H7 (cell line): ENCODE results near the gene STMN1. TPM values are rescaled to one million over a fixed set of nuclear protein-coding genes. Genes with fewer than 3 reads are reported as not detected.
A peak's percentile ranks its signal among the peaks of the same experiment; 100 is the strongest.

ENCODE experiments used
- DNase-seq: peaks from one replicate; pipeline ENCODE4 v3.0.0; 2012
- H3K27me3 ChIP-seq: 2 replicates; pipeline ENCODE4 v1.6.0; 2011; ENCODE audit warnings: mild to moderate bottlenecking, low read length; ENCODE audit not compliant: control insufficient read depth, insufficient read depth
- H3K36me3 ChIP-seq: replicated peaks from 2 replicates; pipeline ENCODE4 v1.5.1; 2011; ENCODE audit warnings: low read length; ENCODE audit not compliant: control insufficient read depth, insufficient read depth
- H3K4me3 ChIP-seq: 2 replicates; pipeline ENCODE4 v1.5.1; 2011; ENCODE audit warnings: low read depth, mild to moderate bottlenecking, control low read depth, low read length, moderate library complexity; ENCODE audit not compliant: insufficient read depth
- total RNA-seq: library from RNA; depleted of rRNA; stranded (reverse); fragments of >200 nt; shearing (Covaris generic); gene quantifications from 2 replicates; pipeline ENCODE4 v1.2.3, GENCODE V29; 2014

The STMN1 gene
- total RNA-seq, 1 experiment from 2014 or later = 484 TPM

DNA sequence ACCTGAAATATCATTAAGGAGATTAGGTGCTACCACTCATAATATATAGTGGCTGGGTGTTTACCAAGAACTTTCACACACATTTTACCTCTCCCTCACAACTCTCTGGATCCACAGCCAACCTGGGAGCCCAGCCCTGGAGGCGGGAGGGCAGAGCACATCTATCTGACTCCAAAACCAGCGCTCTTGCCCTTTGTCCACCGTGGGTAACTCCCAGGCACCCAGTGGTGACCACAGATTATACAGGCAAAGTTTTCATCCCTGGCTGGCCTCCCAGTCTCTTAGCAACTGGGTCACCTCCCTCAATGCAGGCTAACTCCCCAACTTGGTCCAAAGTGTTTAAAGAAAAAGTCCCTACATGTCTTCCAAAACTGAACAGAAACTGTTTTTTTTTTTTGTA, 33.1 kb downstream of the STMN1 start:
- no peaks in the 10 kb centered on the region for H3K36me3 ChIP-seq
- peak; percentile 5 for DNase-seq
- no peak overlapping the region for H3K4me3 ChIP-seq
- H3K27me3 ChIP-seq = peaks cover 2% of the 10 kb centered on the region

DNA sequence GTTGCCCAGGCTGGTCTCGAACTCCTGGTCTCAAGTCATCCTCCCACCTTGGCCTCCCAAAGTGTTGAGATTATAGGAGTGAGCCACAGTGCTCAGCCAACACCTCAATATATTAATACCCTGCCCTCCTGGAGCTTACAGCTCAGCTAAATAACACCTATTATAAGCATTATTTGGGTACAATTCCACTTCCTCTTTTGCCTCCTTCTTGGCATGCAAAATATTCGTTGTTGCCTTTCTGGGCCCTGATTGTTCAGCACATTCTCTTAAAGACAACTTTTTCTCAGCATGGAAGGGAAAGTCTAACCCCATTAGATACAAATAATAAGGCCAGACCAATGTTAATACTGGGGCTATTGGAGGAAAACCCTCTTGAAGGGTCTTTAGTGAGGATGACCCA, 33.5 kb downstream of the STMN1 start:
- Histone ChIP-seq H3K36me3 (no peaks in the 10 kb centered on the region), H3K4me3 (no peak overlapping the region), H3K27me3 (peaks cover 2% of the 10 kb centered on the region)
- no peak for DNase-seq

DNA sequence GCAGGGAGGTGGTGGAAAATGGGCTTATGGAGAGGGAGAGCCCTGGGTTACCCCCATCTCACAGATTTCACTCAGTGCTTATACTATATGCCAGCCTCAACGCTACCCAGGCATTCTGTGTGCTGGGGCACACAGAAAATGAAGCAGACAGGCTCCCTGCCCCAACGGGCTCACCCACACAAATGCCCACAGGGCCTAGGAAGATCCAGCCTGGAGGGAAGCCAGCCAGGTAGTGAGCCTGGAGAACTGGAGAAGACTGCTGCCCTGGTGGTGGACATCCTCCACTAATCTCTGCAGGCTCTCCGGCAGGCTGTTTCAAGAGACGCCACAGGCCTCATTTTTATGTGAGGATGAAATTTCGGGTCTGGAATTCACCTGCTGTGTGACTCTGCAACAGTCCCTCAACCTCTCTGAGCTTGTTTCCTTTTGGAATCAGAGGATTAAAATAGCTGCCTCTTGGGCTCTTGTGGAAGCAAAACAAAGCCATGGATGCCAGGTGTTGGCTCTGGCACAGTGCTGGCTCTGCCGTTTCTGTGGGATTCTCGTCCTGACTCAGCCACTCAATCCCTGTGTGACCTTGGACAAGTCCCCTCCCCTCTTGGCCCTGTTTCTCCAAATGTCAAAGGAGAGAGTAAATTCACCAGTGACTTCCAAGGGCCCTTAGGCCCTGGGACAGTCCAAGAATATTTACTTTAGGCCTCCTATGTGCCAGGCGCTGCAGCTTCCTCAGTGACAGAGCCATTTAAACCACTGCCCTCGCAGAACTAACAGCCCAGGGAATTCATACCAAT, 34.3 kb downstream of the STMN1 start:
- H3K27me3 ChIP-seq = peaks cover 2% of the 10 kb centered on the region
- H3K36me3 ChIP-seq = no peaks in the 10 kb centered on the region
- H3K4me3 ChIP-seq = no peak overlapping the region
- no peak for DNase-seq

DNA sequence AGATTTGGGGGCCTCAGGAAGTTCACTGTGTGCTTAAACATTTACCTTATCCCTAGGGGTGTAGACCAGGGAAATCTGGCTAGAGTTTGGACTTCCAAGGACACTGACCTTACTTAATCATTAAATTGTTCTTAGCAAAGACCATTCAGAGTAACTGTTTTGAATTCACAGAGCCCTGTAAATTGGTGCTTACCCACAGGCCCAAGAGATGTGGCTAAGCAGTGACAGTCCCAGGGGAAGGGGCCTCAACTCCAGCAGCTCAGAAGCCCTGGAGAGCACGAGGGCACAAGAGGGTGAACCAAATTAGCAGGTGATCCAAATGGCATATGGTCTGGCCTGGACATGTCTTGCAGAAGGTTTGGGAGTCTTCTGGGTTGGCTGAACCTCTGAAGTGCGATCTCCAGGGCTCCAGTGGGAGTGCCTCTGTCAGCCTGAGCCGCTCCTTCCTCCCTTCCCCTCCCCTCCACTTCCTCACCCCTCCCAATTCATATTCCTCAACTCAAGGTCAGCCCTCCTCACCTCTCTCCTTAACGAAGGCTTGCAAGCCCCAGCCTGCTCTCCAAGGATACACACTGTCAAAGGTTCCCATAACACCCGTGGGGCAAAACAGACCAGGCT, 35.0 kb downstream of the STMN1 start:
- Histone ChIP-seq H3K36me3 (no peaks in the 10 kb centered on the region), H3K27me3 (peaks cover 2% of the 10 kb centered on the region), H3K4me3 (no peak overlapping the region)
- DNase-seq = peak; percentile 28

DNA sequence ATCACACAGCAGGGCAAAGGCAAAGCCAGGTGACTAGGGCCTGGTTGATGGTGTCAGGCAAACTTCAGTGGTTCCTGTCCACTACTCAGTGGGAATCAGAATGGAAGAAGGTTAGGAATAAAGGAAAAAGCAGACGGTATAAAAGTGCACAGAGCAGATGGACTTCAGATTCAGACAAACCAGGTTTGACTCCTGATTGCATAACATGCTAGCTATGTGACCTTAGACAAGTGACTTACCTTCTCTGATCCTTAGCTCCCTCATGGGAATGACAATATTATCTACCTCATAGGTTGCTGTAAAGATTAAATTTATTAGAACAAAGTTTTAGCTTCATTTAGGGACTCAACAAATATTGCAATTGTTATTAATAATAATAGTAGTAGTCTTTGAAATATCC, 35.6 kb downstream of the STMN1 start:
- H3K36me3 ChIP-seq = no peaks in the 10 kb centered on the region
- DNase-seq = no peak
- H3K4me3 ChIP-seq = no peak overlapping the region
- H3K27me3 ChIP-seq = peaks cover 2% of the 10 kb centered on the region

DNA sequence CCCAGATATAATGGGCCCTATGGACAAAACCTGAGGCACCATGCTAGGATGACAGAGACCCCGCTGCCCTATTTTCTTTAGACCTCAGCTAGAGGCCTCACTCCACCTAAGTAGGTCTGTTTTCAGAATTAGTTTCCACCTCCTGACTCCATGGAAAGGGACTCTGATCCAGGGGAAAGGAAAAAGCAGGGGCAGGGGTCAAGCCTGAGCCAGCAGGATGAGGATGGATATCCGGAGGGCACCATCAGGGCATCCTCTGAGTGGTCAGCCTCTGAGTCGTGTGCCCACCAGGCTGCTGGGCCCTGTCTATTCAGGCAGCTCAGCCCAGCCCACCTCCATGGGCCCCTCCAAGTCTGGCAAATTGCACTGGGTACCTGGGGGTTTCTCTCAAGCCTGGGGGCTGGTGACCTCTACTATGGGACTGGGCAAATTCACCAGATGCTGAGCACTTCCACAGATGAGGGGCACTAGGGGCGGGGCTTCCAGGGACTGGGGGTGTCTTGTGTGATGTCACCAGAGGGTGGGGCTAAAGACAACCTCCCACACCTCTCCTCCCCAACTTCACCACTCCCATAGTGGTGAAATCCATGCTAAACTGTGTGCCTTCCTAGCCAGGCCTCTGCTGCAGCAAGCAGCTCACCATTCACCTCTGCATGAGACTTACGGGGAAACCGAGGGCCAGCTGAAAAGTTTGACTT, 36.2 kb downstream of the STMN1 start:
- DNase-seq = peak; percentile 61
- Histone ChIP-seq H3K4me3 (no peak overlapping the region), H3K36me3 (no peaks in the 10 kb centered on the region), H3K27me3 (peaks cover 2% of the 10 kb centered on the region)

DNA sequence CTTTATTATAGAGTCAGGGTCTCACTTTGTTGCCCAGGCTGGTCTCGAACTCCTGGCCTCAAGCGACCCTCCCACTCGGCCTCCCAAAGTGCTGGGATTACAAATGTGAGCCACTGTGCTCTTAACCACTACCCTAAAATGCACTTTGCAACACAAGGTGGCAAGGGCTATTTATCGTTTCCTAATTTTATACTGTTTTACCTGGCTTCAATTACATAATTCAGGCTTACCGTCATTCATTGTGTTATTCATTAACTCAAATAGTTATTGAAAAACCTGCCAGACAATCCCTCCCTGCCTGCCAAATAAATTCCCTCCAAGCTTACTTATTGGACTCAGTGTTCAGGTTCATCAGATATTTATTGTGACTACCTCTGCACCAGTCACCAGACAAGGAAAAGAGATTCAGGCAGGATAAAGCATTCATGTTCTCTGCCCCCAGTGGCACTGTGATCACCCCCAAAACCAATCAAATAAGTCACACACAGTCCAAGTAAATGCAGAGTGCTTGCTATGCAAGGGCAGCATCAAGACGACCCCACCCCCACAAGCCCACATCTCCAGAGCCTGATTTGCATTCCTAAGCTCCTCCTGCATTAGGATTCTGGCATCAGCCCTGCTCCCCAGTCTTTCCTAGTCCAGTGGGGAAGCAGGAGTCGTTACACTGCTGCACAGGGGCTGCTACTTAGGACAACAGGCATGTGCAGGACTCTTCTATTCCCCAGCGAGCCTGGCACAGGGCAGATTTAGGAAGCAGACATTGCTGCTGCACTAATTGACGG, 38.8 kb downstream of the STMN1 start:
- Histone ChIP-seq H3K4me3 (no peak overlapping the region), H3K27me3 (no peaks in the 10 kb centered on the region), H3K36me3 (no peaks in the 10 kb centered on the region; the same call in 1 of the 2 replicates)
- peak; percentile 79 for DNase-seq

DNA sequence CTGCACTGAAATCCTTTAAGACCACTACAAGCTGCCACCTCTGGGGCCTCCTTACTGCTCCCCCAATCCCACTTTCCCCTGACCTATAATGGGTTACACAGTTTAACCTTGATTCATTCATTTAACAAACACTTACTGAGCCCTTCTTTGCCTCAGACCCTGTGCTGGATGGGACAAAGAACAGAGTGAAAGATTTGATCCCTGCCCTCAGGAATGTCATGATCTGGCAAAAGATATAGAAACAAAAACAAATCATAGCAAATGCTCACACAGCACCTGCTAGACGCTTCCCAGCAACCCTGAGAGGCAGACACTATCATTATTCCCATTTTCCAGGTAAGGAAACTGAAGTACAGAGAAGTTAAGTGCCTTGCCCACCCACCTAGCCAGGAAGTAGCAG, 39.9 kb downstream of the STMN1 start:
- H3K4me3 ChIP-seq = no peak overlapping the region
- H3K36me3 ChIP-seq = no peaks in the 10 kb centered on the region; the same call in 1 of the 2 replicates
- H3K27me3 ChIP-seq = no peaks in the 10 kb centered on the region
- no peak for DNase-seq

DNA sequence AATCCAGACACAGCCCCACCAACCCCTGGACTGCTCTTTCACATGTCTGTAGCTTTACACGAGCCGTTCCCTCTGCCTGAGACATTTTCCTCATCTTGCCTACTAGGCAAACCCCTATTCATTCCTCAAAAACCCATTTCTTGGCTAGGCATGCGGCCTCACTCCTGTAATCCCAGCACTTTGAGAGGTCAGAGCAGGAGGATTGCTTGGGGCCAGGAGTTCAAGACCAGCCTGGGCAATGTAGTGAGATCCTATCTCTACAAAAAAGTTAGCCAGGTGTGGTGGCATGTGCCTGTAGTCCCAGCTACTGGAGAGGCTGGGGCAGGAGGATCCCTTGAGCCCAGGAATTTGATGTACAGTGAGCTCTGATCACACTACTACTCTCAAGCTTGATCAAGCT, 41.8 kb downstream of the STMN1 start:
- no peak for DNase-seq
- Histone ChIP-seq H3K27me3 (no peaks in the 10 kb centered on the region), H3K4me3 (no peak overlapping the region)

DNA sequence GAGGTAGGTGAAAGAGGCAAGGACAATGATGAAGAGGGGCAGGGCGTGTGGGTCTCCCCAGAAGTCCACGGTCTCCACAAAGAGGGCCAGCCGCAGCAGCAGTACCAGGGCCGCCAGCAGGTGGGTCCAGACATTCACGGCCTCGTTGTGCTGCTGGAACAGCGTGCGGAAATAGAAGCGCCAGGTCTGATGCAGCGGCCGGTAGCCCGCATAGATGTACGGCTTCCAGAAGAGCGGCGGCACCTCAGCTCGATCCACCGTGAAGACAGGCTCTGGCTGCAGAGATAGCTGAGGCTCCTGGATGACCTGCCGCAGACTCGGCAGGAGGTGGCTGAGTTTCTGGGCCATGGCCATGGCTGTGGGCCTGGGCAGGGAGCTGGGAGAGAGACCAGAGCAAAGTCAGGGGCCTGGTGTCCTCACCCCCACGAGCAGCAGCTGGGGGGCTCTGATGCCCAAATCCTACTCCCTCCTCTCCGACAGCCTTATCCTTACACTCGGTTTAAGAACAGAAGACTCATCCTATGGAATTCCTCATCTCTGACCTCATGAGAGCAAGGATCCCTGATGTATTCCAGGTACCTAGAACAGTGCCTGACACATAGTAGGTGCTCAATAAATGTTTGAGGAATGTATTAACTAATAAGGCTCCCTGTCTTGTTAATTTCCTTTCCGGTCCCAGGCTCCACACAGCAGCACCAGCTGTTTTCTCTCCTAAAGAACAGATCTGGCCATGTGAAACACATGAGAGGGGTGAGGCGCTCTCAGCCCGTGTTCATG, 42.5 kb downstream of the STMN1 start:
- Histone ChIP-seq H3K4me3 (no peak overlapping the region), H3K36me3 (no peaks in the 10 kb centered on the region; the same call in 1 of the 2 replicates), H3K27me3 (no peaks in the 10 kb centered on the region)
- peak; percentile 53 for DNase-seq

More for the DNA sequence above, 41.8 kb downstream of the STMN1 start:
- no peaks in the 10 kb centered on the region; the same call in 1 of the 2 replicates for H3K36me3 ChIP-seq

DNA sequence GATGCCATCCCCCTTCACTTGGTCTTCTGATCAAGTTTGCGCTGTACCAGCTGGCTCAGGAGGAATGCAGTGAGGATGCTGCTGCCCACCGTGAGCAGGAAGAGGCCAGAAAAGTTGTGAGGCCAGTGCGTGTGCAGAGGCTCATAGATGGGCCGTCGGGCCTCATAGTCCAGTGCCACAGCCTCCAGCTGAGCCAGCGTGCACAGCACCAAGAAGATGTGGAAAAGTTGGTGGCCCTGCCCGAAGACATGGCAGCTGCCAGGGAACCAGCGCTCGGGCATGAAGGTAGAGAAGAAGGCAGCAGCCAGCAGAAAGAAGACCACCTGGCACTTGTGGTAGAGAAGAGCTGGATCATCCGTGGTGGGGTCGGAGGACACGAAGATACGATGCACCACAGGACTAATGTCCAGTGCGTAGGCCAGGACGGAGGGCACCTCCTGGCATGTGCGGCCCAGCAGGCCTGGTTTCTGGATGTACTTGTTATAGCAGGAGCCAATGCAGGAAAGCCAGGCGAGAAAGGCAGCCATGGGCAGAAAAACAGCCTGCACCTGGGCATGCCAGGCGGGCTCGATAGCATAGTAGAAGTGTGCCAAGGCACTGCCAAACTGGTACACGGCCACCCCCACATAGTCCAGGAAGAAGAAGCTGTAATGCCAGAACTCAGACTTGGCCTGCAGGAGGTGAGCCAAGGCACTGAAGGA, 43.3 kb downstream of the STMN1 start:
- Histone ChIP-seq H3K27me3 (no peaks in the 10 kb centered on the region), H3K4me3 (no peak overlapping the region), H3K36me3 (no peaks in the 10 kb centered on the region; the same call in 1 of the 2 replicates)
- DNase-seq = no peak

DNA sequence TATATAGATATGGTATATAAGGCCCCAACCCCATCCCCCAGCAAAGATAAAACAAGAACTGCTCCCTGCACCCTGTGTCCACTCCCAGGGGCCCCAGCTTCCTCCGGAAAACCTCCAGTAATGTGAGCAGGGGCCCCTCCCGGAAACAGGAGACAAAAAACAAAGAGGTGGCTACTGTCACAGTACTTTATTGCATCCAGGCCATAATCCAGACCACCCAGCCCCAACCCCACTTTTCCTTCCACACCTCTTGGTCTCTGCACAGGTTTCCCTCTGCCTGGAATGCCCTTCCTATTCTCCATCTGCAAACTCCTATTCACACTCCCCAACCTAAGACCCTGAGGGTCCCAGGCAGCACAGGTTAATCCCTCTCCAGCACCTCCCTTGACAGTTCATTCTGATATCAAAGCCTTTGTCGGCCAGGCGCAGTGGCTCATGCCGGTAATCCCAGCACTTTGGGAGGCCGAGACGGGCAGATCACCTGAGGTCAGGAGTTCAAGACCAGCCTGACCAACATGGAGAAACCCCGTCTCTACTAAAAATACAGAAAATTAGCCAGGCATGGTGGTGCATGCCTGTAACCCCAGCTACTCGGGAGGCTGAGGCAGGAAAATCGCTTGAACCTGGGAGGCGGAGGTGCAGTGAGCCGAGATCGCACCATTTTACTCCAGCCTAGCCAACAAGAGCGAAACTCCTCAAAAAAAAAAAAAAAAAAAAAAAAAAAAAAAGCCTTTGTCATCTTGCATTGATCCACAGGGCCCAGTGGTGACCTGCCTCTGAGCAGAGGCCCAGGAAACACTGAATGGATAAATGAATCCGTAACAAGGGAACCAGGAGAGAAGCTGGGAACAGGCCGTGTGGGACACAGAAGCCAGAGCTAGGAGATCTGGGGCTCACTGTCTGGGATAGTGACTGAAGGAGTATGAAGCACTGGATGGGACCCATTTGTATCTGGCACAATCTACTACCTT, 44.6 kb downstream of the STMN1 start:
- no peak for DNase-seq
- Histone ChIP-seq H3K27me3 (no peaks in the 10 kb centered on the region), H3K36me3 (no peaks in the 10 kb centered on the region; the same call in 1 of the 2 replicates), H3K4me3 (no peak overlapping the region)
